Mesenchymal stem cell (in vitro differentiated cells and primary cell): Measurements from ENCODE around the gene SOWAHB.
"Not testable (repeated sequence)": the region's sequence is repeated elsewhere in the genome, so short reads cannot be mapped to it uniquely, and the experiment has no call there.

Experiments used
- DNase-seq: peaks from one replicate; pipeline ENCODE4 v3.0.0-alpha.2; 2013
- H2AFZ ChIP-seq: one replicate; pipeline ENCODE4 v1.6.1; 2013; ENCODE audit warnings: low read depth, mild to moderate bottlenecking, control low read depth, inconsistent platforms, low read length, moderate library complexity
- H2AK5ac ChIP-seq: 2 replicates; pipeline ENCODE4 v1.6.1; 2013; ENCODE audit warnings: low read length, moderate library complexity, mild to moderate bottlenecking, inconsistent platforms; ENCODE audit not compliant: severe bottlenecking
- H2BK120ac ChIP-seq: one replicate; pipeline ENCODE4 v1.6.1; 2013; ENCODE audit warnings: low read depth, mild to moderate bottlenecking, inconsistent platforms, low read length, moderate library complexity
- H2BK12ac ChIP-seq, 2 experiments: one replicate each; pipeline ENCODE4 v1.6.1; 2013; ENCODE audit warnings: inconsistent platforms in 2 of 2, low read length in 2 of 2, mild to moderate bottlenecking in 2 of 2, moderate library complexity in 2 of 2, control low read depth in 1 of 2
- H2BK15ac ChIP-seq: one replicate; pipeline ENCODE4 v1.6.1; 2013; ENCODE audit warnings: mild to moderate bottlenecking, low read depth, inconsistent platforms; ENCODE audit not compliant: poor library complexity, severe bottlenecking
- H2BK5ac ChIP-seq: 2 replicates; pipeline ENCODE4 v1.6.1; 2013; ENCODE audit warnings: low read depth, mild to moderate bottlenecking, low read length, control low read depth, inconsistent platforms; ENCODE audit not compliant: poor library complexity, severe bottlenecking
- H3K14ac ChIP-seq, 2 experiments: one replicate each; pipeline ENCODE4 v1.6.1; 2013; ENCODE audit warnings: inconsistent platforms in 2 of 2, low read length in 2 of 2, control low read depth in 1 of 2, mild to moderate bottlenecking in 1 of 2, moderate library complexity in 1 of 2
- H3K18ac ChIP-seq, 2 experiments: one replicate each; pipeline ENCODE4 v1.6.1; 2013; ENCODE audit warnings: inconsistent platforms in 2 of 2, low read length in 2 of 2, control low read depth in 1 of 2, low read depth in 1 of 2, mild to moderate bottlenecking in 1 of 2
- H3K23ac ChIP-seq, 2 experiments: one replicate each; pipeline ENCODE4 v1.6.1; 2013; ENCODE audit warnings: inconsistent platforms in 2 of 2, low read length in 2 of 2, mild to moderate bottlenecking in 2 of 2, moderate library complexity in 2 of 2, control low read depth in 1 of 2
- H3K27ac ChIP-seq: 2 replicates; pipeline ENCODE4 v1.5.1; 2013; ENCODE audit warnings: mild to moderate bottlenecking, moderate library complexity, low read length, control low read depth, inconsistent platforms; ENCODE audit not compliant: poor library complexity, severe bottlenecking
- H3K27me3 ChIP-seq, 2 experiments: 2 replicates each; pipeline versions ENCODE4 v1.6.1 to v1.7.0; 2013; ENCODE audit warnings: low read length in 2 of 2, mild to moderate bottlenecking in 2 of 2, moderate library complexity in 2 of 2, control low read depth in 1 of 2, inconsistent platforms in 1 of 2; ENCODE audit not compliant: control insufficient read depth in 1 of 2, insufficient read depth in 1 of 2
- H3K36me3 ChIP-seq, 2 experiments: 2 replicates each; pipeline versions ENCODE4 v1.6.1 to v1.7.0; 2013; ENCODE audit warnings: low read length in 2 of 2, control low read depth in 1 of 2, inconsistent platforms in 1 of 2, low read depth in 1 of 2, mild to moderate bottlenecking in 1 of 2; ENCODE audit not compliant: insufficient read depth in 2 of 2, control insufficient read depth in 1 of 2
- H3K4ac ChIP-seq, 2 experiments: one replicate each; pipeline ENCODE4 v1.6.1; 2013; ENCODE audit warnings: inconsistent platforms in 2 of 2, low read length in 2 of 2, mild to moderate bottlenecking in 2 of 2, moderate library complexity in 2 of 2, control low read depth in 1 of 2, low read depth in 1 of 2
- H3K4me1 ChIP-seq: 2 replicates; pipeline ENCODE4 v1.6.1; 2013; ENCODE audit warnings: low read depth, low read length, control low read depth; ENCODE audit not compliant: control insufficient read depth, insufficient read depth
- H3K4me2 ChIP-seq: 2 replicates; pipeline ENCODE4 v1.6.1; 2013; ENCODE audit warnings: low read length, mild to moderate bottlenecking, inconsistent platforms; ENCODE audit not compliant: poor library complexity, severe bottlenecking
- H3K4me3 ChIP-seq, 2 experiments: 2 replicates each; pipeline versions ENCODE4 v1.5.1 to v1.7.0; 2013; ENCODE audit warnings: low read length in 2 of 2, mild to moderate bottlenecking in 2 of 2, control low read depth in 1 of 2, low read depth in 1 of 2; ENCODE audit not compliant: insufficient read depth in 1 of 2
- H3K79me1 ChIP-seq: replicated peaks from 2 replicates; pipeline ENCODE4 v1.6.1; 2013; ENCODE audit warnings: mild to moderate bottlenecking, control low read depth, low read length, inconsistent platforms; ENCODE audit not compliant: poor library complexity, severe bottlenecking
- H3K9ac ChIP-seq: 2 replicates; pipeline ENCODE4 v1.7.0; 2013; ENCODE audit warnings: mild to moderate bottlenecking, low read length, moderate library complexity
- H3K9me3 ChIP-seq: 2 replicates; pipeline ENCODE4 v1.7.0; 2013; ENCODE audit warnings: mild to moderate bottlenecking, low read length; ENCODE audit not compliant: control insufficient read depth
- H4K8ac ChIP-seq: one replicate; pipeline ENCODE4 v1.6.1; 2013; ENCODE audit warnings: inconsistent platforms, mild to moderate bottlenecking, low read length, moderate library complexity
- H4K91ac ChIP-seq: one replicate; pipeline ENCODE4 v1.6.1; 2013; ENCODE audit warnings: mild to moderate bottlenecking, low read length, inconsistent platforms
- WGBS: methylation state at CpG from one replicate; pipeline ENCODE4 v1.1.7; 2013; ENCODE audit warnings: mixed read lengths; 5-methylcytosine and 5-hydroxymethylcytosine counted together

The SOWAHB gene

DNA sequence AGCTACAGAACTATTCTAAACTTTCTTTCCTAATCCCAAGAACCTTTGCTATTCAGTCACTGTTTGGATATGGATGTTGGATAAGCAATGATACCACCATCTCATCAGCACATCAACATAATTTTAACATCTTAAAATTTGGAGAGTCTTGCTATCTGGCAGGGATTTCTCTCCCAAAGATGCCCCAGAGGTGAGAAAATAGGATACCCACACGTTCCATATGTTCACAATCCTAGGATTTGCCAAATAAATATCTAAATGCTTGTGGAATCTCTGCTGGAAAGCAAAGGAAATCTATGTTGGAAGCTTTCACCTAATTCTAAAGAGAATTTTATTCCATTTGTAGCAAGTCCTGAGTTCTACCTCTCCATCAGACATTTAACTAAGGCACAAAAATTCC is 24.4 kb downstream of the SOWAHB start:
- Histone ChIP-seq H2BK120ac (no peak overlapping the region), H3K27ac (no peak overlapping the region), H3K4ac (no peak overlapping the region), H3K4me1 (peaks cover under 1% of the 10 kb centered on the region), H3K14ac (no peak overlapping the region), H3K4me2 (no peak overlapping the region), H2AFZ (no peak overlapping the region), H4K8ac (no peak overlapping the region), H3K27me3 (peaks cover 0 to 3% of the 10 kb centered on the region in 2 experiments), H2BK5ac (no peak overlapping the region), H3K36me3 (no peaks in the 10 kb centered on the region), H3K18ac (no peak overlapping the region), H3K9me3 (no peaks in the 10 kb centered on the region), H3K23ac (no peak overlapping the region), H3K79me1 (no peaks in the 10 kb centered on the region), H3K4me3 (no peak overlapping the region), H2BK12ac (no peak overlapping the region), H2BK15ac (no peak overlapping the region), H3K9ac (no peak overlapping the region), H2AK5ac (no peak overlapping the region), H4K91ac (no peak overlapping the region)
- WGBS = no CpG with 5 or more reads among the region's 1 CpG
- no peak for DNase-seq

GRCh38 chr4:76872556-76872955 is 25.4 kb downstream of the SOWAHB start:
- Histone ChIP-seq H2BK5ac (no peak overlapping the region), H3K27me3 (peaks cover 0 to 5% of the 10 kb centered on the region in 2 experiments)

DNA sequence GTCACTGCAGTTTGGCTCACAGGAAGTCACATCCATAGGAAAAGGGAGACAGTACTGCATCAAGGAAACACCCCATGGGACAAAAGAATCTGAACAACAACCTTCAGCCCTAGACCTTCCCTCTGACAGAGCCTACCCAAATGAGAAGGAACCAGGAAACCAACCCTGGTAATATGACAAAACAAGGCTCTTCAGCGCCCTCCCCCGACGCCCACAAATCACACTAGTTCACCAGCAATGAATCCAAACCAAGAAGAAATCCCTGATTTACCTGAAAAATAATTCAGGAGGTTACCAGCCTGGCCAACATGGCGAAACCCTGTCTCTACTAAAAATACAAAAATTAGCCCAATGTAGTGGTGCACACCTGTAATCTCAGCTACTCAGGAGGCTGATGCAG is 29.2 kb downstream of the SOWAHB start:
- peaks cover 0 to 16% of the 10 kb centered on the region in 2 experiments for H3K27me3 ChIP-seq
- H3K14ac ChIP-seq, H3K4ac ChIP-seq, H3K36me3 ChIP-seq, H2AK5ac ChIP-seq, DNase-seq, H2BK15ac ChIP-seq, H2AFZ ChIP-seq, H2BK12ac ChIP-seq, H3K9ac ChIP-seq, H3K27ac ChIP-seq, H2BK120ac ChIP-seq, H3K9me3 ChIP-seq, H3K4me1 ChIP-seq, H3K23ac ChIP-seq, H3K79me1 ChIP-seq, H2BK5ac ChIP-seq, H3K4me2 ChIP-seq, H3K4me3 ChIP-seq, H4K91ac ChIP-seq, H3K18ac ChIP-seq, H4K8ac ChIP-seq: not testable (repeated sequence)
- WGBS = 91% methylated on average over 3 of the region's 4 CpGs

More at GRCh38 chr4:76872556-76872955, 25.4 kb downstream of the SOWAHB start:
- Histone ChIP-seq H3K9me3 (no peaks in the 10 kb centered on the region), H4K8ac (no peak overlapping the region), H3K4me1 (peaks cover 1% of the 10 kb centered on the region), H2BK120ac (no peak overlapping the region), H2BK15ac (no peak overlapping the region), H3K23ac (no peak overlapping the region), H2BK12ac (no peak overlapping the region), H4K91ac (no peak overlapping the region), H3K18ac (no peak overlapping the region), H2AFZ (no peak overlapping the region), H3K9ac (no peak overlapping the region), H3K27ac (no peak overlapping the region), H3K4me3 (no peak overlapping the region), H3K14ac (no peak overlapping the region), H3K79me1 (no peaks in the 10 kb centered on the region), H3K36me3 (no peaks in the 10 kb centered on the region), H2AK5ac (no peak overlapping the region), H3K4me2 (no peak overlapping the region), H3K4ac (no peak overlapping the region)
- no peak for DNase-seq

DNA sequence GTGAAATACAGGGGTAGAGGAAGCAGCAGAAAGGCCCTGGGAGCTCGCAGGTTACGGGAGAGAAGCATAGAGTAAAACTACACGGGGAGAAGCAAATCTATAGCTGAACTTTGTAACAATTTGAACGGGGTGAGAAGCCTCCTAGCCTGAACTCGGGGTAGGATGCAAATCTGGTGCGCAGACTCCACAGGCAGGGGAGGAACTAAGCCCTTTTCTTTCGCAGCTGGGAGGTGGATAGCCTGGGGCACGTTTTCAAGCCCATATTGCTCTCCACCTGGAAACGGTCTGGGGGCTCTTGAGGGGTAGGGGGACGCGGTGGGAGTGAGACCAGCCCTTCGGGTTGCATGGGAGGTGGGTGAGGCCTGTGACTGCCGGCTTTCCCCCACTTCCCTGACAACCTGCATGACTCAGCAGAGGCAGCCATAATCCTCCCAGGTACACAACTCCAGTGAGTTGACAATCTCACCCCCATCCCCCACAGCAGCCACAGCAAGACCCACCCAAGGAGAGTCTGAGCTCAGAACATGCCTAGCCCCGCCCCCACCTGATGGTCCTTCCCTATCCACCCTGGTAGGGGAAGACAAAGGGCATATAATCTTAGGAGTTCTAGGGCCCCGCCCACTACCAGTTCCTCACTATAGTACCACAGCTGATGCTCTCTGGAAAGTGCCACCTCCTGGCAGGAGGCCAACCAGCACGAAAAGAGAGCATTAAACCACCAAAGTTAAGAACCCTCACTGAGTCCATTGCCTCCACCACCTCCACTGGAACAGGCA is 29.9 kb downstream of the SOWAHB start:
- Histone ChIP-seq H3K36me3 (no peaks in the 10 kb centered on the region), H3K27me3 (peaks cover 0 to 16% of the 10 kb centered on the region in 2 experiments), H2BK5ac (no peak overlapping the region), H3K23ac (peak overlapping the region in 1 of 2 experiments; percentile 80), H3K27ac (no peak overlapping the region), H3K4me3 (no peak overlapping the region), H2AFZ (peak overlapping the region; percentile 14), H4K8ac (no peak overlapping the region), H3K9ac (no peak overlapping the region), H3K4me1 (peaks cover 1% of the 10 kb centered on the region), H3K79me1 (no peaks in the 10 kb centered on the region), H2AK5ac (peak overlapping the region; percentile 29), H2BK120ac (no peak overlapping the region), H3K4ac (no peak overlapping the region), H3K18ac (no peak overlapping the region), H4K91ac (no peak overlapping the region), H3K4me2 (no peak overlapping the region), H3K14ac (no peak overlapping the region), H2BK12ac (no peak overlapping the region), H3K9me3 (no peaks in the 10 kb centered on the region), H2BK15ac (peak overlapping the region; percentile 52)
- no peak for DNase-seq
- WGBS = 80% methylated on average over 12 of the region's 16 CpGs
